Activated CD4-positive, alpha-beta T cell treated with anti-CD3 and anti-CD28 coated beads for 24 hours (primary cell): ENCODE measurements around the gene GFY.

ENCODE experiments used
- DNase-seq, 2 donors: peaks; one replicate each; pipeline ENCODE4 v3.0.0-alpha.2; 2020; ENCODE audit warnings: low read depth in 2 of 2

Gene GFY, protein sequence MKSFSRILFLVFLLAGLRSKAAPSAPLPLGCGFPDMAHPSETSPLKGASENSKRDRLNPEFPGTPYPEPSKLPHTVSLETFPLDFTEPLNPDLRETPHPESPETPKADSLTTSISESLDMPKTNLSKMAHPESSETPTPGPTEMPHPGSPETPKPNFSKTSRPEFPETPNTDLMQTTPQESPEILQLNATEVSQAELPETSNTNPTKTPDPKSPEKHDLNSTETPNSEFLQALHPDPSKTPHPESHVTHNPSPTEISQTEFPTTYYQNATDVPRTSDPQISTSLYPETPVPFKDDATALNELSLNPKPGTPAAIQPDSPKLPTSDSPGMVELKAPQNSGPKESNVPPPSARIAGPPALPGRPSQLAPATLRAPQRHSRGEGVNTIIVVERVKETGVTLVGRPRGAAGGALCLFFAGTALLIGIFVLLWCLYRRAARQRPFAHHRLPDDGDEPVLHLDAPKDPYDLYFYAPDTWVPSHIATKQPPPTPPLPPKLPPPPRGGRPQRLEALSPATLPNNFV

DNA sequence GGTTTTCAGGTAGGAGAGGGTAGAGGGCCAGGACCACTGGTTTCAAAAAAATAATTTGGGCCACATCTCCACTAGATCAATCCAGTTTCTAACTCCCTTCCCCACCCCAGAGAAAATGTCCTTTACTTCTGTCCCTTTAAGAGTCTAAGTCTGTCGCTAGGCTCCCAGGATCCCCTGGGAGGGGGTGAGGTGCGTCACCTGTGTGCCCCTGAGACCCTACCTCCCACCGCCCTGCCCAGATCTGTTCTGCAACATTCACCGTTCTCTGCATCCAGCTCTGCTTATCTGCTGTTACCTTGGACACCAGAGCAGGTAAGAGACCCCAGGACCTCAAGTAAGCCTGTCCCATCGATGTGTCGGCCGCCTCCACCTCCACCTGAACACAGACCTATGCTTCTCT is at the start of gene GFY:
Gene GFY, plus strand, starts transcription at position 211 of the 400 bp plus-strand sequence. CDS start 1,043 bp downstream, outside the sequence.
- DNase-seq = no peak

DNA sequence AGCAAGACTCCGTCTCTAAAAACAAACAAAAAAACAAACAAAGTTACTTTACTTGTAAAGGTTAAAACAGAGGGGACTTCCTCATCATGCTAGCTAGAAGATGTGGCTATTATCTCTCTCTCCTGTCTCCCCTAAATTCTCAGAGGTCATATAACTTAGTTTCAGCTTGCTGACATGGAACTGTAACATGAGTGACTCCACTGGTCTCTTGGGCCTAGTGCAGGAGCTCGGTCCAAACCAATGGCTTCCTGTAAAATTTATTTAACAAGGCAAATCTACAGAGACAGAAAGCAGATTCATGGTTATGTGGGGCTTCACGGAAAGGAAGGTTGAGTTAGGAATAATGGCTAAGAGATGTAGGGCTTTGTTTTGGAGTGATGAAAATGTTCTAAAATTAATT is 46.7 kb upstream of the GFY start:
- no peak for DNase-seq

DNA sequence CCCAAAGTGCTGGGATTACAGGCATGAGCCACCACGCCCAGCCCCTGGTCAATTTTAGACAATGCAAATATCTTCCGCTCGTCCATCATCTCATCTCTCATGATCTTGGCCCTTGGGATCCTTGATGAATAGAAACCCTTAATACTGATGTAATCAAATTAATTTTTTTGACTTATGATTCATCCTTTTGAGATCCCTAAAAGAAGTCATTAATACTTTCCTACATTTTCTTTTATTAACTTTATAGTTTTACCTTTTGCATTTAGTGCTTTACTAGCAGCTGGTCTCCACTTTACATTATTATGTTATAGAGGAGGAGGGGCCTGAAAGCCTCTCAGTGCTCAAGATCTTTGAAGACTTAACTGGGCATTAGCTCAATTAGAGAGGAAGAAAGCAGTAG is 44.8 kb upstream of the GFY start:
- DNase-seq = no peak

DNA sequence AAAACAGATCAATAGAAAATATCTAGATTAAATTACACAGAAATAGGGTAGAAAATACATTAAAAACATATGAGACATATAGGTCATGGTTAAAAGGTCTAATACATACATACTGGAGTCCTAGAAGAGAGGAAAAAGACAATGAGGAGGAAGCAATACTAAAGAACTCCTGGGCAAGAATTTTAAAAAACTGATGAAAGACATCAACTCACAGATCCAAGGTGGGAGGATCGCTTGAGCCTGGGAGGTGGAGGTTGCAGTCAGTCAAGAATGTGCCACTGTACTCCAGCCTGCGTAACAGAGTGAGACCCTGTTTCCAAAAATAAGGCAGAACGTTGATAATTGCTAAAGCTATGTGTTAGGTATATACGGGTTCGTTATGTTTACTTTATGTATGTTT is 42.5 kb upstream of the GFY start:
- DNase-seq = no peak

DNA sequence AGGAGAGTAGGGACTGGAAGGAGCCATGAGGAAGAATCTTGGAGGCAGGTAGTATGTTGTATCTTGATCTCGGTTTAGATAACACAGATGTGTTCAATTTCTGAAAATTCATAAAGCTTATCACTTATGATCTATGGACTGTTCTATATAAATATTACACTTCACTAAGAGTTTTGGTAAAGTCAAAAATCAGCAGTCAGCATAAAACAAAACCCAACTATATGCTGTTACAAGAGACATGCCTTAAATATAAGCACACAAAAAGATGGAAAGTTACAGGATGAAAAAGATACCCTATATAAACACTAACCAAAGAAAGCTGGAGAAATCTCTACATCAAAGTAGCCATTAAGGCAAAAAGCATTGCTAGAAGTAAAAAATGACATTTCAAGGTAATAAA is 41.6 kb upstream of the GFY start:
- no peak for DNase-seq

DNA sequence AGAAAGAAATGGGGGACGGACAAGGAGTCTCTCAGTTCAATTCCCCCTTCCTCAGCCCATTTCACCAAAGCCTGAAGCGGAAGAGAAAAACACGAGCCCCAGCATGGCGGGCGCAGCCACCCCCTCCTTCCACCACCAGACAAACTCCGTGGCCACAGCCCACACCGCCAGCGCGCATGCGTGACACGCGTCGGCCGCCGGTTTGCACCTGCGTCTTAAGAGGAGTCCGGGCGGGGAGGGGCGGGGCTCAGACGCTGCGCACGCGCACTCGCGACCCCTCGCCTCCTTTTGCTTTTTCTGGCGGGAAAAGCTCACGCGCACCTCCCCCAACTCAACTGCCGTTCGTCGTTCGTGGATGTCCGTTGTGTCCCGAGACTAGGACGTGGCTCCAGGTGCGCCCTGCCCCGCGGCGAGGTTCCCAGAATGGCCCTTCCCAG is 37.2 kb upstream of the GFY start, which contains the start of gene KASH5:
Gene KASH5, plus strand, starts transcription at position 314 of the 437 bp plus-strand sequence. CDS start 2,635 bp downstream, outside the sequence.
- DNase-seq = peak; percentile 70 to 85

DNA sequence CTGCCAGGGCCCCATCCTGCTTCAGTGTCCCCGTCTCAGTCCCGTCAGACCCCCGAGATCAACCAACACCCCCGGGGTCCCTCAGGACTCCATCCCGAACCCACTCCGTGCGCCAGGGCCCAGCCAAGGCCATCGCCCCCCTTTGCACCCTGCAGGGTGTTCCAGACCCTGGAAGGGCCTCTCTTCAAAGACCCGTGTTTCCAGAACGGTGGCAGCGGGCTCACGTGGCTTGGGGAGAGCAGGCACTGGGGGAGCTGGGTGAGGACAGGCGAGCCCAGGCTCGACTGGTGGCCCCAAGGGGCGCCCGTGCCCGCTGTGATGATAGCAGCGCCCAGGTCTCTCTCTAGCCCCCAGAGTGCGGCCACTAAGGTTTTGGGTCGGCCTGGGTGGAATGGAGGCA is 35.8 kb upstream of the GFY start:
- no peak for DNase-seq

DNA sequence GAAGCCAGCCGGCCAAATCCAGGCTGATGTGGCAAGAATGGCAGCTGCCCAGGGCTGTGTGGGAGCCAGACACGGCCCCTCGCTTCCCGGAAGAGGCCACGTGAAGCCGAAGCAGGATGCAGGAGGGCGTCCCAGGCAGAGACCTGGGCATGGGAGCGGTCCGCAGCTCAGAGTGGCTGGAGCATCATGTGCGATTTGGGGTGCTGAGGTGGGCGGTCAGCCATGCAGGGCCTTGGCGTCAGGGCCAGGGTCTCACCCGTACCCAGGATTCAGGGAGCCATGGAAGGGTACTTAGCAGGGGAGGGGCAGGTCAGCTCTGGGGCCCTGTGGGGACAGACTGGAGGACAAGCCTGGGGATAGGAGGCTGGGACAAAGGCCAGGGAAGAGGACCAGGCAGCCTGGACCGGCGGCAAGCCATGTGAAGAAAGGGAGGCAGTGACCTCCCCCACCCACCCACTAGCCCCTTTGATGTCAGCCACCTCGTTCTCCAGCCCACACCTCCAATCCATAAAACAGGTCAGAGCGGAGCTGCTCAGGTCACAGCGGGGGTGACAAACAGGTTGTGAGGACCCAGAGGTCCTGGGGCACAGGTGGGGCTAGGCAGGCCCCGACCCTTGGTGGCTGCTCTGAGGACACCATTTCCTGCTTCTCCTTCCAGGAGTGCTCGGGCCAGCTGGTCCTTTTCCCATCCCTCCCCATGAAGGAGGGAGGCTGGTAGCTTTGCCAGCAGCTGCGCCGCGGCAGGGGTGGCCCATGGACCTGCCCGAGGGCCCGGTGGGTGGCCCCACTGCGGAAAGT is 34.9 kb upstream of the GFY start:
- no peak for DNase-seq

DNA sequence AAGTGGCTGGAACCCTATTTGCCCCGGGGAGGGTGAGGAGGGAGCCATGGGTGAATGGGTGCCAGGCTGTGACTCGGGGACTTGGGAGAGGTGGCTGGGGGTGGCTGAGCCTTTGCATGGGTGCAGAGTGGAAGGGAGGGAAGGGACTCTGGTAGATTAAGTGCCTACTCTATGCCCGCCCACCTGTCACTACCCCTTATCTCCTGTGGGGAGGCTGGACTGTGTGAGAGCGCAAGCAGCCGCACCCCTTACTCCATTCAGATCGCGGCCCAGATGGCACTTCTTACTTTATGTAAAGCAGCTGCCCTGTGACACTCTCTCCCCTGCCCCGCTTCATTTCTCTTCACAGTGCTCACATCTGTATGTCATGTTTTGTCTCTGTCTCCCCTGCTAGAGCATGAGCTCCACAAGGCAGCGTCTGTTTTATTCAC is 34.2 kb upstream of the GFY start:
- DNase-seq = no peak

DNA sequence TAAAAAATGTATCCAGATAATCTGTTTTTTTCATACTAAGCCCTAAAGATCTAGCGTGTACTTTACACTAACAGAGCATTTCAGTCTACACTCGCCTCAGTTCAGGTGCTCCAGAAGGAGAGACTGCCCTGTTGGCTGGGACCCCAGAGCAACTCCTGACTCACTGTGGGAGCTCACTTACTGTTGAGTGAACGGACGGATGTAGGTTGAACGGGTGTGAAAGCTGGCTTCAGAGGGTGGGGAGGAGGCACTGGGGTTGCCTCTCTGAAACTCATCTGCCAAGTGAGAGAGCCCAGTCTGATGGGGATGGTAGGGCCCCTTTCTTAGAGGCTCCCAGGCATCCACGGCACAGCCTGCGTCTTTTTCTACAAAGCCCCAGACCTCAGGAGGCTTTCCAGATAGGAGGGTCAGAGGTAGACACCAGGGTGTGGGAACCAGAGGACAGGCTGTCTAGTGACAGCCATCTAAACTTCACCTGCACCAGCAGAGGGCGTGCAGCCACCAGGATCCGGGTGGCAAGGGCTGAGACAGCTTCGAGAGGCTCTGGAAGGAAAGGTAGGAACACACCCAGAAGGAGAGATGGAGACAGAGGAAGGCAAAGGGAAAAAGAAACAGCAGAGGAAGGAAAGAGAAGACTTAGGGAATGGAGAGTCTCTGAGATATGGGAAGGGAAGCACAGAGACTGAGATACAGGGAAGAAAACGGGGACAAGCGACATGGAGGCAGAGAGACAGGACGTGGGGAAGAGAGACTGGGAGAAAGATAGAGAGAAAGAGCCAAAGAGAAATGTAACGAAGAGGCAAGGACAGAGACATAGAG is 33.4 kb upstream of the GFY start:
- peak; percentile 66 to 69 for DNase-seq

DNA sequence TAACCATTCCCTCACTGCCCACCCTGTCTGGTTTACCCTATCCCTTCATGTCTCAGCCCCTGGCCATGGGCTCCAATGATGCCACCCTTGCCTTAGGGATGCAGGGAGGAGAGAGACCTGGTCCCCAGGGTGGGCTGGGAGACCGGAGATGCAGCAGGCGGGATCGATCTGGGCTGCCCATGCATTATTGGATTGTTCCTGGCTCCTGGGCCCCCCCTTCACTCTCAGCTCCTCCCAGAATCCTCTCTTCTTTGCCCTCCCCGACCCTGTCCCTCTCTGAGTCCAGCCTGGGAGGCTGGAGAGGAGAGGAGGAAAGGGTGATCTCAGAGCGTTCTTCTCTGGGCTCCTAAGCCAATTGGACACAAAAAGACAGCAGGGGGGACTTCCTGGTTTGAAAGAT is 31.3 kb upstream of the GFY start:
- DNase-seq = no peak

DNA sequence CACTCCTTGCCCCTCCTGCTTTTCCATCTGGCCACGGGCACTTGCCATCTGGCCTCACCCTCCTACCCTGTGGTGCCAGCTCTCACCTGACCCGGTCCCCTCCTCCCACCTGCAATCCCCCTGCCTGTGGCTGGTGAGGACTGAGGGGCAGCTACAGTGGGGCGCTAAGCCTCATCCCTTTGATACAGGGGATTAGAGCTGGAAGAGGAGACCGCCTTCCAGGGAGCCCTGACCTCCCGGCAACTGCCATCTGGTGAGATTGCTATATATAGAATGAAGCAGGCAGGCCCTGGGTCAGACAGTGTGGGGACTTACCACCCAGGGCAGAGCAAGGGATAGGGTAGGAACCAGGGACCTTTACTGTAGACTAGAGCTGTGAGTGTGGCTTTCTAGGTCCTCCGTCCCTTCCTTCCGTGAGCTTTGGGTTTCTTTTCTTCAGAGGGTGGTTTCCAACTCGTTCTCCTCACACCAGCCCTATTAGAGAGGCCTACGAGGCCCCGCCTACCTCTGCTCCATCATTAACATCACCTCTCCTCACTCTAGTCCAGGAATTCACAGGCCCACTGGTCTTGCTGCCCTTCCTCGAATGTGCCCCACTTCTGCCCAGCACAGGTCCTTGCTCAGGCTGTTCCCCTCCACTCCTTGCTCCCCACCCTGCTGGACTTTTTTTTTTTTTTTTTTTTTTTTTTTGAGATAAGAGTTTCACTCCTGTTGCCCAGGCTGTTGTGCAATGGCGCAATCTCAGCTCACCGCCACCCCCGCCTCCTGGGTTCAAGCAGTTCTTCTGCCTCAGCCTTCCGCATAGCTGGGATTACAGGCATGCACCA is 29.4 kb upstream of the GFY start:
- no peak for DNase-seq

DNA sequence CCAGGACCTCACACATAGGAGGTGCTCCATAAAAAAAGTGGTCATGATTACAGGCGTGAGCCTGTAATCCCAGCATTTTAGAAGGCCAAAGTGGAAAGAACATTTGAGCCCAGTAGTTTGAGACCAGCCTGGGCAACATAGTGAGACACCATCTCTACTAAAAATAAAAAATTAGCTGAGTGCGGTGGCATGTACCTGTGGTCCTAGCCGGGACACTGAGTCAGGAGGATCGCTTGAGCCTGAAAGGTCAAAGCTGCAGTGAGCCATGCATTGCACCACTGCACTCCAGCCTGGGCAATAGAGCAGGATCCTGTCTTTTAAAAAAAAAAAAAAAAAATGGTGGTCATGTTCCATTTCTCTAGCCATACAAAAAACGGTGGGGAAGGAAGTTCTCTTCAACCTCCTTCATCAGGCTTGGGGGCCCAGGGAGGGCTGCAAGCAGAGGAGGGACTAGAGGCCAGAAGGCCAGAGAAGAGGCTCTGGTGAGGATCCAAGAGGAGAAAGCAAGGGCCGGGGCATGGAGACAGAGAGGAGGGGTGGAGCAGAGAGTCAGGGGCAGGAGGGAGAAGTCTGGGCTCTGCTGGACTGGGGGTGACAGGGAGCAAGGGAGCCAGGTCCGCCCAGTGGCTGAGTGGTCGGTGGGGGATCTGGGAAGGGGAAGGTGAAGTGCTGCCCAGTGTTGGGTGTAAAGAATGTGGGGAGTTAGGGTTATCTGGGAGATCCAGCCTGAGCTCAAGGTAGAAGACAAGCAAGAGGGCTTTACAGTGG is 28.3 kb upstream of the GFY start:
- DNase-seq = no peak

DNA sequence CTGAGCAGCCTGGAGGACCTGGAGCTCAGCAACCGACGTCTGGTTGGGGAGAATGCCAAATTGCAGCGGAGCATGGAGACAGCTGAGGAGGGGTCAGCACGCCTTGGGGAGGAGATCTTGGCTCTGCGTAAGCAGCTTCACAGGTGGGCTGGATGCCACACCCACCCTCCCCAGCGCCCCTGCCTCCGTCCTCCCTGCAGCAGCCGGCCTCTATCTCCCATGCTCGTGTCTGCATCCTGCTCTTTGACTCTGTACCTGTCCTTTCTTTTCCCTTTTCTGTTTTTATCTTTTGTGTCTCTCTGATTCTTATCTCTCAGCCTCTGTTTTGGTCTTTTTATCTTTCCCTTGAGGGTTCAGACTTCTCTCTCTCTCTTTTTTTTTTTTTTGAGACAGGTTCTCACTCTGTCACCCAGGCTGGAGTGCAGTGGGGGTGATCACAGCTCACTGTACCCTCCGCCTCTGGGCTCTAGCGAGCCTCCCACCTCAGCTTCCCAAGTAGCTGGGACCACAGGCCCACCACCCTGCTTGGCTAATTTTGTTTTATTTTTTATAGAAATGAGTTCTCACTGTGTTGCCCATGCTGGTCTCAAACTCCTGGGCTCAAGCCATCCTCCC is 27.1 kb upstream of the GFY start:
- no peak for DNase-seq

DNA sequence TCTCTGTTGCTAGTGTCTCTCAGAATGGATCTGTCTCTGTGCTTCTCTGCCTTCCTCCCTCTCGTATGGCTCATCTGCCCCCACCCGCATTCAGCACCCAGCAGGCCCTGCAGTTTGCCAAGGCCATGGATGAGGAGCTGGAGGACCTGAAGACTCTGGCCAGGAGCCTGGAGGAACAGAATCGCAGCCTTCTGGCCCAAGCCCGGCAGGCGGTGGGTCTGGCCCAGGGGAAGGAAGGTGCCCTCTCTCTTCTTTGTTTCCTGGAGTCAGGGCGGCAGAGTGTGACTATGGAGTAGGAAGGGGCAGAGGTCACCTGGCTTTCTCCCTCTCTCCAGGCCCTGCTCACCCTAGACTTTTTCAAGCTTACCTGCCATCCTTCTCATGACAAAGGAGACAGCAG is 26.3 kb upstream of the GFY start:
- DNase-seq = no peak

DNA sequence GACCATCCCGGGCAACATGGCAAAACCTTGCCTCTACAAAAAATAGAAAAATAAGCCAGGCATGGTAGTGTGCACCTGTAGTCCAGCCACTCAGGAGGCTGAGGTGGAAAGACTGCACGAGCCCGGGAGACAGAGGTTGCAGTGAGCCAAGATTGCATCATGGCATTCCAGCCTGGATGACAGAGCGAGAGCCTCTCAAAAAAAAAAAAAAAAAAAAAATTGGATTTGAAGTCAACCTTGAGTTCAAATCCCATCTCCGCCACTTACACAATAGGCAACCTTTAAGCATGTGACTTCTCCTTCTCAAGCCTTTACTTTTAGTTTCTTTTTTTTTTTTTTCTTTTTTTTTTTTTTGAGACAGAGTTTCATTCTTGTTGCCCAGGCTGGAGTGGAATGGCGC is 25.2 kb upstream of the GFY start:
- no peak for DNase-seq

DNA sequence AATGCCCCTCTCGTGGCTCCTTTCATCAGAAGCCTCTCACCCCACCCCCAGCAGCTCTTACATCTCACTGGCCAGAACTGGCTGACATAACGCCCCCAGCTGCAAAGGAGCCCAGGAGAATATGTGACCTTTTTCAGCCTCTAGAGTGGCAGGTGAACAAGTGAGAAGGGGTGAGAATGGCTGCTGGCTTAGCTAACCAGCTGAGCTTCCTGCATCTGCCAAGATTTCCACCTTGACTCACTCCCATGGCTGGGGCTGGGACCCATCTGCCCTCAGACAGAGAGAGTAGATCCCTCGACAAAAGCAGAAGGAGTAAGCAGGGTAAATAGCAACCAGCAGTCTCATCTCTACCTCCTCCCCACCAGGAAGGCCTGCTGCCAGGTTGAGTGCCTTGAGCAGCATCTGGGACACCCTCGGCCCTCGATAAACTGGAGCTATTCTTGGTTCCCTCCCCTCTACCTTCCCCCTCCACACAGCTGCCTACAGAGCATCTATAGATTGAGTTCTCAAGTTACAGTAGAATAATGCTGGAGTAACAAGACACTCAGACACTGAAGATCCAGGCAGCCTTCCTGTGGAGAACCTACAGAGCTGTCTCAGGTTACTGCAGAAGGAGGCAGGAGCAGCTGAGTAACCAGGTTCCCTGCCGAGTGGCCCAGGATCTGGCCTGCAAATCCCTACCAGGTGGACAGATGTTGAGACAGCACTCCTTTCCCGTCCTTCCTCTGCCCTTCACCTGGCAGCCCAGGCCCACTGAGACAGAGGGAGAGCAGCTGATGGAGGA is 21.6 kb upstream of the GFY start:
- no peak for DNase-seq

DNA sequence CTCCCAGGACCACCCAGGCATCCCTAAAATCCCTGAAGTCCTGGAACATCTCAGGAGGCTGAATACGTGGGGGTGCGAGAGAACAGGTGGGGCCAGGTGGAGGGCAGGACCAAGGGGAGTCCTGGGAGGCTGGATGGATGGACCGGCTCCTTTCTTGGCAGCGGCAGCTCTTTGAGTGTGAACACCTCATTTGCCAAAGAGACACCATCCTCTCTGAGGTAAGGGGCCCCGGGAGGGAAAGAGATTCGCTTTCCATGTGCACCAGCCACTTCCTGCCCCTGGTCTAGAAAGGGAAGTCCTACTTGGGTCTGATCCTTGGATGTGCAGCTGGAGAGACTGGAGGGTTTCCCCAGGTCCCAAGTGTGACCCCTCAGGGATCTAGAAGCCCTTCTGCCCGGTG is 18.1 kb upstream of the GFY start:
- no peak for DNase-seq

DNA sequence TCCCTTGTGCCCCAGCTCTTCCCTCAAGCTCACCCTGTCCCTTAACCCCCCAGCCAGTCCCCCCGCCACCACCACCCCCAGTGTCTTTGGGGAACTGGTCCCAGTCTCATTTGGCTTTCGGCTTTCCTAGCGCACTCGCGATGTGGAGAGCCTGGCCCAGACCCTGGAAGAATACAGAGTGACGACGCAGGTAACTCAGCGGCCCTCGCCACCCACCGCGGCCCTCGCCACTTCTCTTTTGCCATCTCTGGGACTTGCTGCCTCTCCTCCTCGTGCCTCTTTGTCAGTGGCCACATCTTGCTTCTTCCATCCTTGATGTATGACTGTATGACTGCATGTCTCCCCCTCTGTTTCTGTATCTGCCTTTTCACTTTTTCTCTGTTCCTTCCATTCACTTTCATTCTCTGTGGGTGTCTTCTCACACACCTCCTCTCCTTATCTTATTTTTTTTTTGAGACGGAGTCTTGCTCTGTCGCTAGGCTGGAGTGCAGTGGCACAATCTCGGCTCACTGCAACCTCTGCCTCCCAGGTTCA is 17.6 kb upstream of the GFY start:
- no peak for DNase-seq
